Astrocyte (in vitro differentiated cells and primary cell): ENCODE measurements around the gene CBLC. TPM values are rescaled to one million over a fixed set of nuclear protein-coding genes. Genes with fewer than 3 reads are reported as not detected.

Experiments used
- DNase-seq: peaks from one replicate; pipeline ENCODE4 v3.0.0-alpha.2; 2010; ENCODE audit warnings: low read depth
- FAIRE-seq: peaks from 2 replicates; lab custom pipeline; 2011; peaks lifted over from hg19 to GRCh38; lab: Jason Lieb, UNC
- H2AFZ ChIP-seq: 2 replicates; pipeline ENCODE4 v1.6.0; 2012; ENCODE audit warnings: low read depth, low read length, inconsistent platforms
- H3K27ac ChIP-seq: 2 replicates; pipeline ENCODE4 v1.5.1; 2011; ENCODE audit warnings: low read depth, low read length, inconsistent platforms
- H3K27me3 ChIP-seq: 2 replicates; pipeline ENCODE4 v1.6.0; 2011; ENCODE audit warnings: low read length, inconsistent platforms; ENCODE audit not compliant: insufficient read depth
- H3K36me3 ChIP-seq: 2 replicates; pipeline ENCODE4 v1.5.1; 2011; ENCODE audit warnings: low read length, inconsistent platforms; ENCODE audit not compliant: insufficient read depth
- H3K4me1 ChIP-seq: 2 replicates; pipeline ENCODE4 v1.5.1; 2011; ENCODE audit warnings: low read length, inconsistent platforms; ENCODE audit not compliant: insufficient read depth
- H3K4me2 ChIP-seq: 2 replicates; pipeline ENCODE4 v1.6.0; 2012; ENCODE audit warnings: low read length, inconsistent platforms
- H3K4me3 ChIP-seq: 2 replicates; pipeline ENCODE4 v1.5.1; 2011; ENCODE audit warnings: low read depth, mild to moderate bottlenecking, low read length, inconsistent platforms; ENCODE audit not compliant: insufficient read depth
- H3K79me2 ChIP-seq: 2 replicates; pipeline ENCODE4 v1.6.0; 2012; ENCODE audit warnings: mild to moderate bottlenecking, low read length, inconsistent platforms; ENCODE audit not compliant: insufficient read depth
- H3K9ac ChIP-seq: 2 replicates; pipeline ENCODE4 v1.6.0; 2012; ENCODE audit warnings: mild to moderate bottlenecking, low read length, inconsistent platforms
- H3K9me3 ChIP-seq: 2 replicates; pipeline ENCODE4 v1.5.1; 2012; ENCODE audit warnings: low read depth, mild to moderate bottlenecking, low read length, inconsistent platforms; ENCODE audit not compliant: insufficient read depth
- H4K20me1 ChIP-seq: 2 replicates; pipeline ENCODE4 v1.6.0; 2012; ENCODE audit warnings: low read length, inconsistent platforms; ENCODE audit not compliant: insufficient read depth
- H3K27ac Mint-ChIP-seq: one replicate; pipeline ENCODE4 v1.8.0; 2021; ENCODE audit warnings: mild to moderate bottlenecking, mixed read lengths; ENCODE audit not compliant: unreplicated experiment
- H3K27me3 Mint-ChIP-seq: one replicate; pipeline ENCODE4 v1.8.0; 2021; ENCODE audit warnings: low read depth, mixed read lengths; ENCODE audit not compliant: unreplicated experiment
- H3K36me3 Mint-ChIP-seq: one replicate; pipeline ENCODE4 v1.8.0; 2021; ENCODE audit warnings: low read depth, mixed read lengths; ENCODE audit not compliant: unreplicated experiment
- H3K4me1 Mint-ChIP-seq: one replicate; pipeline ENCODE4 v1.8.0; 2021; ENCODE audit warnings: low read depth, mixed read lengths; ENCODE audit not compliant: unreplicated experiment
- H3K4me3 Mint-ChIP-seq: one replicate; pipeline ENCODE4 v1.8.0; 2021; ENCODE audit warnings: mild to moderate bottlenecking, moderate library complexity, mixed read lengths; ENCODE audit not compliant: unreplicated experiment
- H3K9me3 Mint-ChIP-seq: one replicate; pipeline ENCODE4 v1.8.0; 2021; ENCODE audit warnings: mild to moderate bottlenecking, mixed read lengths; ENCODE audit not compliant: unreplicated experiment
- EZH2 ChIP-seq: IDR thresholded peaks from 2 replicates; pipeline ENCODE4 v1.6.1; 2012; ENCODE audit warnings: mild to moderate bottlenecking, low read length, inconsistent platforms; ENCODE audit not compliant: insufficient read depth
- total RNA-seq: library from RNA; stranded (reverse); gene quantifications from 2 replicates; pipeline ENCODE4 v1.2.1, GENCODE V29; 2021
- TF ChIP-seq, protein P1 (sequence below): IDR thresholded peaks from 2 replicates; pipeline ENCODE4 v1.5.1; 2011; ENCODE audit warnings: low read depth, mild to moderate bottlenecking, inconsistent platforms, low read length, moderate library complexity; ENCODE audit not compliant: insufficient read depth

CBLC gene
- total RNA-seq, 1 donor from 2014 or later = not detected

DNA sequence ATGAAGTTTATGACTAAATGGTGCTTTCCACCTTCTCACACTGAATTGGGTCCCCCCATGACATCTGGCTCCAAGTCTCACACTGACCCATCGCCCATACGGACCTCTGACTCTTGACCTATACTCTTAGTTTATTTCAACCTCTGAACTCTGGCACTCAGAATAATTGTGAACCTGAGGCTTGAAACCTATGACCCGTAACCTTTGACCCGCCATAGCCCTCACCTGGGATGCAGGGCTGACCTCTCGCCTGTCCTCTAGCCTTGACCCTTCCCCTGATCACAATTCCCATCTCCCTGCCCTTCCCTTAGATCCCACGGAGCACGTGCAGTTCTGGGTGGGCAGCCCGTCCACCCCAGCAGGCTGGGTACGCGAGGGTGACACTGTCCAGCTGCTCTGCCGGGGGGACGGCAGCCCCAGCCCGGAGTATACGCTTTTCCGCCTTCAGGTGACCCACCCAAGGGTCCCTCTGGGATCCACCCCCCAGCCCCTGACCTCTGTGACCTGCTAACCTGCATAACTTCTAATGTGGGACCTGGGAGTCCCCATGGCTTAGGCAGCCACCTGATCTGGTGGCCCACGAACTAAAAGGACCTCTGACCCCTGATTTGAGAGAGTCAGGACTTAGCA is 36.3 kb downstream of the CBLC start:
- Histone ChIP-seq H3K79me2 (no peaks in the 10 kb centered on the region), H3K9me3 (no peaks in the 10 kb centered on the region), H3K27ac (no peak overlapping the region), H3K4me3 (no peak overlapping the region), H3K36me3 (no peaks in the 10 kb centered on the region), H2AFZ (no peak overlapping the region), H3K9ac (no peak overlapping the region), H3K27me3 (no peaks in the 10 kb centered on the region), H3K4me2 (no peak overlapping the region), H4K20me1 (no peaks in the 10 kb centered on the region), H3K4me1 (peaks cover 4% of the 10 kb centered on the region)
- no peaks in the 10 kb centered on the region for H3K4me1 Mint-ChIP-seq
- DNase-seq (no peak), FAIRE-seq (no peak)
- H3K27me3 Mint-ChIP-seq = peaks cover 32% of the 10 kb centered on the region
- H3K36me3 Mint-ChIP-seq = peaks cover 9% of the 10 kb centered on the region
- H3K4me3 Mint-ChIP-seq = no peak overlapping the region
- H3K27ac Mint-ChIP-seq = no peak overlapping the region
- H3K9me3 Mint-ChIP-seq = peaks cover 5% of the 10 kb centered on the region
- TF ChIP-seq EZH2 = no peak
- TF ChIP-seq, protein P1, sequence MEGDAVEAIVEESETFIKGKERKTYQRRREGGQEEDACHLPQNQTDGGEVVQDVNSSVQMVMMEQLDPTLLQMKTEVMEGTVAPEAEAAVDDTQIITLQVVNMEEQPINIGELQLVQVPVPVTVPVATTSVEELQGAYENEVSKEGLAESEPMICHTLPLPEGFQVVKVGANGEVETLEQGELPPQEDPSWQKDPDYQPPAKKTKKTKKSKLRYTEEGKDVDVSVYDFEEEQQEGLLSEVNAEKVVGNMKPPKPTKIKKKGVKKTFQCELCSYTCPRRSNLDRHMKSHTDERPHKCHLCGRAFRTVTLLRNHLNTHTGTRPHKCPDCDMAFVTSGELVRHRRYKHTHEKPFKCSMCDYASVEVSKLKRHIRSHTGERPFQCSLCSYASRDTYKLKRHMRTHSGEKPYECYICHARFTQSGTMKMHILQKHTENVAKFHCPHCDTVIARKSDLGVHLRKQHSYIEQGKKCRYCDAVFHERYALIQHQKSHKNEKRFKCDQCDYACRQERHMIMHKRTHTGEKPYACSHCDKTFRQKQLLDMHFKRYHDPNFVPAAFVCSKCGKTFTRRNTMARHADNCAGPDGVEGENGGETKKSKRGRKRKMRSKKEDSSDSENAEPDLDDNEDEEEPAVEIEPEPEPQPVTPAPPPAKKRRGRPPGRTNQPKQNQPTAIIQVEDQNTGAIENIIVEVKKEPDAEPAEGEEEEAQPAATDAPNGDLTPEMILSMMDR = no peak

GRCh38 chr19:44814517-44814916 is 36.8 kb downstream of the CBLC start:
- H3K79me2 ChIP-seq = no peaks in the 10 kb centered on the region
- TF ChIP-seq, protein P1 = no peak
- no peak for TF ChIP-seq EZH2
- no peak overlapping the region for H2AFZ ChIP-seq
- FAIRE-seq = no peak
- H3K27me3 ChIP-seq = no peaks in the 10 kb centered on the region
- H3K27ac ChIP-seq = no peak overlapping the region
- no peaks in the 10 kb centered on the region for H3K9me3 ChIP-seq
- H3K9ac ChIP-seq = no peak overlapping the region
- H3K4me2 ChIP-seq = no peak overlapping the region
- H3K36me3 ChIP-seq = no peaks in the 10 kb centered on the region
- no peak overlapping the region for H3K27ac Mint-ChIP-seq
- H3K36me3 Mint-ChIP-seq = peaks cover 9% of the 10 kb centered on the region
- no peak for DNase-seq
- no peaks in the 10 kb centered on the region for H4K20me1 ChIP-seq
- H3K9me3 Mint-ChIP-seq = peaks cover 5% of the 10 kb centered on the region
- H3K4me3 ChIP-seq = no peak overlapping the region
- H3K4me1 Mint-ChIP-seq = no peaks in the 10 kb centered on the region
- H3K27me3 Mint-ChIP-seq = peaks cover 34% of the 10 kb centered on the region
- H3K4me3 Mint-ChIP-seq = no peak overlapping the region
- H3K4me1 ChIP-seq = no peaks in the 10 kb centered on the region

DNA sequence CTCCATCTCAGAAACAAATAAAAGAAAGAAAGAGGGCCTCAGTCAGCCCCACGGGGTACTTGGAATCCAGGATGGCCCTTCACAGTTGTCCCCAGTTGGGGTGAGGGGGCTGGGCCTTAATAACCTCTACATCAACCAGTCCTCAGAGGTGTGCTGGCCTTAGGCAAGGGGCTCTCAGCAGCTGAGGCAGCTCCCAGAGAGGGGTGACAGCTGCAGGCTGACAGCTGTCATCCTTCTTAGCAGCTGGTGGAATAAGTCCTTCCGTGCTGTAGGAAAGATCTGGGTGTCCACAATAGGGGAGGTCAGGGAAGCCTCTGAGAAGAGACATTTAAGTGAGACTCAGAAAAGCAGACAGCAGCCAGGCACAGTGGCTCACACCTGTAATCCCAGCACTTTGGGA is 38.6 kb downstream of the CBLC start:
- Mint-ChIP-seq H3K4me3 (no peak overlapping the region), H3K27me3 (peaks cover 27% of the 10 kb centered on the region), H3K27ac (no peak overlapping the region), H3K36me3 (peaks cover 9% of the 10 kb centered on the region), H3K4me1 (no peaks in the 10 kb centered on the region), H3K9me3 (peaks cover 5% of the 10 kb centered on the region)
- Histone ChIP-seq H2AFZ (no peak overlapping the region), H3K27me3 (no peaks in the 10 kb centered on the region), H4K20me1 (no peaks in the 10 kb centered on the region), H3K27ac (no peak overlapping the region), H3K9me3 (no peaks in the 10 kb centered on the region), H3K4me3 (no peak overlapping the region), H3K36me3 (no peaks in the 10 kb centered on the region), H3K9ac (no peak overlapping the region), H3K79me2 (no peaks in the 10 kb centered on the region), H3K4me1 (no peaks in the 10 kb centered on the region), H3K4me2 (no peak overlapping the region)
- no peak for DNase-seq
- no peak for TF ChIP-seq EZH2
- TF ChIP-seq, protein P1 = no peak
- FAIRE-seq = no peak
